Smooth muscle cell of the brain vasculature (primary cell): ENCODE results near the gene NEDD4.
"Not testable (repeated sequence)": the region's sequence is repeated elsewhere in the genome, so short reads cannot be mapped to it uniquely, and the experiment has no call there.

Experiments
- DNase-seq: peaks from one replicate; pipeline ENCODE4 v3.0.0-alpha.2; 2012; ENCODE audit warnings: low read depth, low spot score

The NEDD4 gene

DNA sequence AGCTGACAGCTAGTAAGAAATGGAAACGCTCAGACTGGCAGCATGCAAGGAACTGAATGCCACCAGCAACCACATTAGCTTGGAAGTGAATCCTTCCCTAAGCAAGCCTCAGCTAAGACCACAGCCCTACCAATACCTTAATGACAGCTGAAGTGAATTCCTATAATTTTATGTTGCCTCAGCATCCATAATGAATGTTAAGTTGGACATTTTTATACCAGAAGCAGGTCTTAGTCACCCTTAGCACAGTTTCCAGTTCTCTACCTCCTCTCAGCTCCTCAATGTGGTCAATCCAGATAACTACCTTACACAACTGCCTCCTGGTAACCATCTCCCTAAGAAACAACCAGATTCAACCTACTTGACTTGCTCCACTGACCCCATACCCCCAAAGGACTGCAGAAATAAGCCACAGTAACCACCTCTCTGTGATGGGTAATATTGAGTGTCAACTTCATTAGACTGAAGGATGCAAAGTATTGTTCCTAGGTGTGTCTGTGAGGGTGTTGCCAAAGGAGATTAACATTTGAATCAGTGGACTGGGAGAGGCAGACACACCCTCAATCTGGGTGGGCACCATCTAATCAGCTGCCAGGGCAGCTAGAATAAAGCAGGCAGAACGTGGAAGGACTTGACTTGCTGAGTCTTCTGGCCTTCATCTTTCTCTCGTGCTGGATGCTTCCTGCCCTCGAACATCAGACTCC, 33.5 kb downstream of the NEDD4 start:
- no peak for DNase-seq

DNA sequence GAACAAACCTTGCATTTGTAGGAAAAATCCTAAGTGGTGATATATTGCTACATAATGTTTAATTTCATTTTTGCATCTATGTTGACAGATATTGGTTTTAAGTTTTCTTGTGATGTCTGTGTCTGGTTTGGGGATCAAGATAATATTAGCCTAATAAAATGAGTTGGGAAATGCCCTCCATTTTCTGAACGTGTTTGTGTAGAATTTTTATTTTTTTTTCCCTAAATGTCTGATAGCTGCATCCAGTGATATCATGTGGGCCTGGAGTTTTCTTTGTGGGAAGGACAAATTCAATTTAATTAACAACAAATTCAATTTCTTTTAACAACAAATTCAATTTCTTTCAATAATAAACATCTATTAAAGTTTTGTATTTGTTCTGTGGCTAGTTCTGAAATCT, 35.1 kb downstream of the NEDD4 start:
- no peak for DNase-seq

- no peak for DNase-seq
These were observed 38.4 kb downstream of the NEDD4 start for GRCh38 chr15:55954862-55955605.

GRCh38 chr15:55952501-55953274, 40.7 kb downstream of the NEDD4 start:
- not testable (repeated sequence) for DNase-seq

- DNase-seq: not testable (repeated sequence)
These were observed 48.8 kb downstream of the NEDD4 start for GRCh38 chr15:55944606-55945005.

GRCh38 chr15:55942332-55942731, 51.1 kb downstream of the NEDD4 start:
- no peak for DNase-seq

- DNase-seq: no peak
These were observed 56.4 kb downstream of the NEDD4 start for GRCh38 chr15:55937040-55937439.

- DNase-seq: no peak
These were observed 64.5 kb downstream of the NEDD4 start for GRCh38 chr15:55928955-55929354.

DNA sequence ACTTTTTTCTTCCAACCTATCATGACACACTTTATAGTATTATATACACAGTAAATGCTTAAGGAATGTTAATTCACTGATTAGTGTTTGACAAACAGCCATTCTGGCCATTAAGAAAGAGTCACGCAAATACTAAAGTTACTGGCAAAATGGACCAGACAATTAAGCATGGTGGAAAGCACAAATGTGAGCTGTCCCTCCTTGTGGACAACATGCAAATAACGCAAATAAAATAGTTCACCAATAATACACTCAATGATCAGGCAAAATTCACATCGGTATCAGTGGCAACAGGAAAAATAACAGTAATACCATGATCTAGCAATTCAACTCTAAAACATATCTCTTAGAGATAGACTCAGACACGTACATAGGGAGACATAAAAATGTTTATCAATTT, 71.7 kb downstream of the NEDD4 start:
- no peak for DNase-seq

DNA sequence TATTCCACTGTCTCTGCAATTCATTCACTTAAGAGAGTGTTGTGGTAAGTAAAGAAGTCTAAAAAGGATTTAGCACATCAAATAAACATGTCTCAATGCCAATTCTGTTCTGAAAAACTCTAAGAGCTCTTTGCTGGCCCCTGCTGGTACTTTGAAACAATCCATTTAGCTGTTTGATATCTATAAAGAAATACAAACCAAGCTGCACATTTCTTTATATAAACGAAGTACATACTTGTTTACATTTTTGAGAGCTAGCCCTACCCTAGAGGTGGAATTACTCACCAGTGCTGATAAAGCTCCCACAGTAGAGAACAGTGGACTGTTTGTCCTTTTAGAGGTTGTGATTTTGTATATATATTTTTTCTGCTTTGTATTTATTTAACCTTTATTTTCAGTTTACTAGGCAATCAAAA, 75.5 kb downstream of the NEDD4 start:
- peak; percentile 74 for DNase-seq

DNA sequence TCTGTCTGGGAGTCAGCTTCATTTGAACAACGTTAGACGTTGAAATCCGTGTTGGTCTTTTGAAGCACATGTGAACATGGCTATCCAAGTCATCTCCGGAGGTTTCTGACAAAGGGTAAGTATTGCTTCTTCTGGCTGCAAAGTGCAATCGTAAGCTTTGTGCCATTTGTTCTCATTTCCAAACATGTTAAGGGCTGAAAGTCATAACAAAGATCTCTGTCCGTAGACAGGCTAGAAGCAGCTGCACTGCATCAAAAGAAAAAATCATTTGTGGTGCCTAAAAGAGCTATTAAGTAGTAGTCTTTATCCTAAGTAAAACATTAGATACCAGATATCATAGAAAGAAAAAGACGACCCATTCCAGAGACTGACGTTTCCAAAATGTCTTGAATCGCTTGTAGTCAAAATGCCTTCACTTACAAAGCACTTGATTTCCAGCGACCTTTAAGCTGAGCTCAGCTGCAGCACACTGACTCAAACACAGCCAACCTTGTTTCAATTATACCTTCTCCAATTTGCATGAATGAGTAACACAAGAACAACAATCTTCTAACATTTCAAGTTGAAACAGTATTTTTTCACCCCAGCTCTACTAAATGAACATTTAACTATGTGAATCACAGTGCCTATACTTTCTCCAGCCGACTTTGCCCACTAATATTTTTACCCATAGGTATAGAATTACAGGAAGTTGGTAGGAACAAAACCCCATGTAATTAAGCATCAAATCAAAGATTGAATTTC, 76.6 kb downstream of the NEDD4 start:
- no peak for DNase-seq

- no peak for DNase-seq
These were observed 77.4 kb downstream of the NEDD4 start for GRCh38 chr15:55915876-55916567.

DNA sequence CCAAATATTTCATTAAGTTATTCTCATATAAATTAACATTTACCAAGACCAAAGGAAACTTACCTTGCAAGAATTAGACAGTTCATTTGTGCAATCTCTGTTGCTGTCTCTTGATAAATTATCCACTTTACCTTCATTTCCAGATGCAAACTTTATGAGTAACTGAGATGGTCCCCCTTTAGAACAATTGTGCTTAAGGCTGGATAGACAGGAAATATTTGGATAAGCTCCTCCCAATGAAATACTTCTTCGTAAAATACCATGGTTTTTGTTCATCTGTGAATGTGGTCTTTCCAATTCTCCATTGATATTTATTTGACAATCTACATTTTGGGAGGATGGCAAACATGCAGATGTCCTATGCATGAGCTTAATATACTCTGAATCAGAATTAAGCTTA, 78.2 kb downstream of the NEDD4 start:
- no peak for DNase-seq

GRCh38 chr15:55914446-55914845, 79.0 kb downstream of the NEDD4 start:
- DNase-seq: no peak

DNA sequence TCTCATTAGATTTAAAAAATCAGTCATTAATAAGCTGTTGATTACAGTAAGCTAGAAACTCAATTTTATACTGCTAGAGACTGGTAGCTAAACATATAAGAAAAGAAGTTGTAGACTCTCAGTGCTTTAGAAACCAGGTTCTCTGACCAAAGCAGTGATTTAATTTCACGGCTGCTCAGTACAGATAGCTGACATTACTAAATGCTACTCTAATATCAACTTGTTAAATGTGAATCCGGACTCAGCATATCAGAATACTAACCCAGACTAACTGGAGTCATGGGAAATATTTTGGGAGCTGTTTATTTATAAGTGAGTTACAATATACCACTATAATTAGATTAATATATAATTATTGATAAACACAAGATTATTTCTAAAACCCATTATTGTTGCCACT, 80.4 kb downstream of the NEDD4 start:
- no peak for DNase-seq

DNA sequence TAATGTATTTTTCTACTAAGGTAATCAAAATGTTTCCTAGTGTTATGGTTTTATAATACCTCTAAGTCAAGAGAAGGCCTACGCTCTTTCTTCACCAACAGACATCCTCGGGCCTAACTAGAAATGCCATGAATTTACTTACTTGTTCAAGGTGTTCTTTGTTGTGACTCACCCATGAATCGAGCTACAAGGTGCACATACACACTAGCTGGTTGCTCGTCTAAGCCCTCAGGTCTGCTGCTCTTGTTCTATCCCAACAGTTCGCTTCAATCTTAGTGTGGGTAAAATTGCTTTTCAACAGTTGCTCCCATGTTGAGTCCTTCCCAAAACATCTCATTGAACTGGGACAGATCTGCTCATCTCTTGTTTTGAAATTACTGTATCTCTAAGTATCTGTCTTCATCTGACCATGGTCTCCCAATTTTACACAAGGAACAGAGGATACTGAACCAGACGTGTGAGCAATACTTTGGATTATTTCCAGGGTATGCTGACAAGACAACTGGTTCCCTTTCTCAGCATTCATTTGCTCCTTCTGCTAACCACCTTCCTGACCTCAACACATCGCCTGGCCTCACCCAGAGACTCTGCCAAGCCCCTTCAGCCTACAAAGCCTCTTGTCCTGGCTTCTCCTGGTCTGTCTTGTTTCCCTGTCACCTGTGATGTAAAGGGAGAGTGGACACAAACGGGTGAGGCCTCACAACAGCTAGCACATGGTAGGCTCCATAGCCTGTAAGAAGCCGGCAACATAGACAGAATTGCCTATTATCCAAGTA, 84.2 kb downstream of the NEDD4 start:
- DNase-seq: no peak

- DNase-seq: no peak
These were observed 85.6 kb downstream of the NEDD4 start for GRCh38 chr15:55907797-55908196.

GRCh38 chr15:55902981-55903380, 90.4 kb downstream of the NEDD4 start:
- DNase-seq: no peak

DNA sequence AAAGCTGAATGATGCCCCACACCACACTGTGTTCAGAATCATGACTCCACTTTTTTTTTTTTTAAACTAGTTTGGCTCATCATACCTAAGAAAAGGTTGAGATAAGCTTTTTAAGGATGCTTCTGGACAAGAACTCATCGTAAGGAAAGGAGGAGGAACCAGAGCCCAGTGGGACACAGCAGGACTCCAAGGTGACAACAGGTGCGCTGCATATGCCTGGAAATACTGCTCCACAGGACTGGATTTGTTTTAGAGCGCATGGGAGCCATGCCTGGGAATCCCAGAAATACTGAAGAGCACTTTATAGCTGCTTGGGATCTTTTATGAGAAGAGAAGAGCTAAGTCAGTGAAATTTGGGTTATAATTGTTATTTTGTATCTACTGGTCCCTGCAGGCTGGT, 93.4 kb downstream of the NEDD4 start:
- no peak for DNase-seq

GRCh38 chr15:55899537-55899936, 93.9 kb downstream of the NEDD4 start:
- no peak for DNase-seq
